Measurements from ENCODE around the gene ISLR. TPM values are rescaled to one million over a fixed set of nuclear protein-coding genes. Genes with fewer than 3 reads are reported as not detected.

ISLR gene
- total RNA-seq, 2 donors from 2014 or later = 10.5 to 15.8 TPM

DNA sequence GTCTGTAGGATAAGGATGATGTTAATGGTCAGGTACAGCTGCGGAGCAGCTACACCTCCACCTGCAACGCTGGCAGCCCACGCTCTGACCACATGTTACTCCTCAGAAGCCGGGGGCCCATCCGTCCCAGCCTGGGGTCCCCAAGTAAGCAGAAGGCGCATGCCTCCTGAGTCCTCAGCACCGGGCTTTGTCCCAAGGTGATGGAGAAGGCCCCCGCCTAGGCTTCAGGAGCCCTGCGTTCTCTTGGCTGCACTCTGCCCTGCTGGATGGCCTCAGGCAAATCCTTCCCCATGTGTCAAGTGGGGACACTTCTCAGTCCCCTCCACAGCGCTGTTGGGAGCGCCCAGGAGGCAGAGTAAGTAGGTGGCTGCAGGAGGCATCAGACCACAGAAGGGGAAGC is 14.7 kb downstream of the ISLR start:
- TF ChIP-seq CTCF (IDR thresholded peaks at IDR 0.05) (no peak), POLR2A (IDR thresholded peaks at IDR 0.05) (no peak)
- ATAC-seq (no peak), DNase-seq (no peak)
- H3K9me3 ChIP-seq = no peaks in the 10 kb centered on the region
- H3K27me3 ChIP-seq = no peaks in the 10 kb centered on the region
- no peaks in the 10 kb centered on the region for H3K36me3 ChIP-seq (replicated peaks in 1 of 2; ENCODE audit: insufficient read depth in 1 of 2, low read depth in 2 of 2)
- 76 to 79% methylated on average over 2 to 10 of the region's 11 CpGs for WGBS, 2 donors
- no peaks in the 10 kb centered on the region for H3K4me1 ChIP-seq
- no peak overlapping the region for H3K27ac ChIP-seq
- H3K4me3 ChIP-seq = no peak overlapping the region
- intact Hi-C loops (cut with DNase I) = no loop called here

- Histone ChIP-seq H3K4me3 (no peak overlapping the region), H3K27ac (no peak overlapping the region), H3K27me3 (no peaks in the 10 kb centered on the region), H3K4me1 (no peaks in the 10 kb centered on the region), H3K9me3 (no peaks in the 10 kb centered on the region), H3K36me3 (replicated peaks in 1 of 2; ENCODE audit: insufficient read depth in 1 of 2, low read depth in 2 of 2) (no peaks in the 10 kb centered on the region)
- no peak for DNase-seq
- intact Hi-C loops (cut with DNase I) = no loop called here
- ATAC-seq = no peak
- WGBS, 2 donors = 56 to 64% methylated on average over 3 of the region's 3 CpGs
- no peak for TF ChIP-seq POLR2A (IDR thresholded peaks at IDR 0.05)
- no peak for TF ChIP-seq CTCF (IDR thresholded peaks at IDR 0.05)
Observed at GRCh38 chr15:74191798-74192197, 18.3 kb downstream of the ISLR start.

DNA sequence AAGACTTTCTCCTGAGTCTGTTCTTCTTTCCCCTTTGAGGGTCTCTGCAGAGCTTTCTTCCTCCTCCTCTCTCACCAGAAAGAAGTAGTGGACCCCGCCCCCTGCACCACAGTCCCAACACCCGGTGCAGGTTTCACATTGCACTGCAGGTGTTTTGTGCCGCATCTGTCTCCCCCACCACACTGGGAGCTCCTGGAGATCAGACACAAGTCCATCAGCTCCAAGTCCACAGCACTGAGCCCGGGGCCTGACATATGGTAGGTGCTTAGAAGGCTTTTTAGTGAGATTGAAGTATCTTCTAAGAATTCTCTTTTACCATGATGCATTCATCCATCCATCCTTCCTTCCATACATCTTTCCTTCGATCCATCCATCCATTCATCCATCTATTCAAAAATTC is 19.2 kb downstream of the ISLR start:
- intact Hi-C loops (cut with DNase I) = no loop called here
- Histone ChIP-seq H3K27ac (no peak overlapping the region), H3K4me3 (no peak overlapping the region), H3K36me3 (replicated peaks in 1 of 2; ENCODE audit: insufficient read depth in 1 of 2, low read depth in 2 of 2) (no peaks in the 10 kb centered on the region), H3K27me3 (no peaks in the 10 kb centered on the region), H3K9me3 (no peaks in the 10 kb centered on the region), H3K4me1 (no peaks in the 10 kb centered on the region)
- TF ChIP-seq CTCF (IDR thresholded peaks at IDR 0.05) (no peak), POLR2A (IDR thresholded peaks at IDR 0.05) (no peak)
- ATAC-seq (no peak), DNase-seq (no peak)
- WGBS, 2 donors = 70 to 75% methylated on average over 5 of the region's 5 CpGs

DNA sequence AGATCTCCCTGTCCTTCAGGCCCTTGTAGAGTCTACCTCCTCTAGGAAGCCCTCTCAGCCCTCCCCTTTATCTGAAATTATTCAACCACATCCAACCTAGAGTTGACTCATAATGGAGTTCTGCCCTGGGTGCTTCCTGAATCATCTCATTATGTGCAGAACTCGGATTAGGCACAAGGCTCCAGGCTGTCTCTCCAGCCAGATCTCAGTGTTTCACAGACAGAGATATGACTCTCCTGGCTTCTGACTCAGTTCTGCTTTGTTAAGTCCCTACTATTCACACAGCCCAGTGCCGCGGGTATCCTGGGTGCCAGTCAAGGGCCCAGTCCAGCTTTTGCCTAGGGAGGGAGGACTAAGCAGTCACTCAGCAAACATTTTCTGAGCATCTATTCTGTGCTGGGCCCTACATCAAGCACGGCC is 19.8 kb downstream of the ISLR start:
- no peak for TF ChIP-seq POLR2A (IDR thresholded peaks at IDR 0.05)
- no peak overlapping the region for H3K4me3 ChIP-seq

GRCh38 chr15:74193905-74194304 is 20.4 kb downstream of the ISLR start:
- H3K4me1 ChIP-seq = no peaks in the 10 kb centered on the region
- no peak for TF ChIP-seq POLR2A (IDR thresholded peaks at IDR 0.05)
- no peak for TF ChIP-seq CTCF (IDR thresholded peaks at IDR 0.05)
- H3K27ac ChIP-seq = no peak overlapping the region
- no peak overlapping the region for H3K4me3 ChIP-seq
- 57 to 65% methylated on average over 5 to 6 of the region's 6 CpGs for WGBS, 2 donors
- intact Hi-C loops (cut with DNase I) = no loop called here
- DNase-seq (no peak), ATAC-seq (no peak)
- no peaks in the 10 kb centered on the region for H3K27me3 ChIP-seq
- no peaks in the 10 kb centered on the region for H3K36me3 ChIP-seq (replicated peaks in 1 of 2; ENCODE audit: insufficient read depth in 1 of 2, low read depth in 2 of 2)
- no peaks in the 10 kb centered on the region for H3K9me3 ChIP-seq

More for the DNA sequence above, 19.8 kb downstream of the ISLR start:
- no peaks in the 10 kb centered on the region for H3K9me3 ChIP-seq
- H3K36me3 ChIP-seq (replicated peaks in 1 of 2; ENCODE audit: insufficient read depth in 1 of 2, low read depth in 2 of 2) = no peaks in the 10 kb centered on the region
- DNase-seq (no peak), ATAC-seq (no peak)
- intact Hi-C loops (cut with DNase I) = no loop called here
- H3K27me3 ChIP-seq = no peaks in the 10 kb centered on the region
- no peak overlapping the region for H3K27ac ChIP-seq
- no peaks in the 10 kb centered on the region for H3K4me1 ChIP-seq
- WGBS, 2 donors = 39 to 69% methylated on average over 4 of the region's 4 CpGs

All from body of pancreas (tissue), 4 donors.